T-helper 2 cell (primary cell): ENCODE data around the gene TMEM101.
"Not testable (repeated sequence)": the region's sequence is repeated elsewhere in the genome, so short reads cannot be mapped to it uniquely, and the experiment has no call there.

ENCODE experiments used
- DNase-seq, 5 experiments: peaks; one replicate each; pipeline versions ENCODE4 v3.0.0 to v3.0.0-alpha.2; 2012 to 2022

TMEM101 gene

DNA sequence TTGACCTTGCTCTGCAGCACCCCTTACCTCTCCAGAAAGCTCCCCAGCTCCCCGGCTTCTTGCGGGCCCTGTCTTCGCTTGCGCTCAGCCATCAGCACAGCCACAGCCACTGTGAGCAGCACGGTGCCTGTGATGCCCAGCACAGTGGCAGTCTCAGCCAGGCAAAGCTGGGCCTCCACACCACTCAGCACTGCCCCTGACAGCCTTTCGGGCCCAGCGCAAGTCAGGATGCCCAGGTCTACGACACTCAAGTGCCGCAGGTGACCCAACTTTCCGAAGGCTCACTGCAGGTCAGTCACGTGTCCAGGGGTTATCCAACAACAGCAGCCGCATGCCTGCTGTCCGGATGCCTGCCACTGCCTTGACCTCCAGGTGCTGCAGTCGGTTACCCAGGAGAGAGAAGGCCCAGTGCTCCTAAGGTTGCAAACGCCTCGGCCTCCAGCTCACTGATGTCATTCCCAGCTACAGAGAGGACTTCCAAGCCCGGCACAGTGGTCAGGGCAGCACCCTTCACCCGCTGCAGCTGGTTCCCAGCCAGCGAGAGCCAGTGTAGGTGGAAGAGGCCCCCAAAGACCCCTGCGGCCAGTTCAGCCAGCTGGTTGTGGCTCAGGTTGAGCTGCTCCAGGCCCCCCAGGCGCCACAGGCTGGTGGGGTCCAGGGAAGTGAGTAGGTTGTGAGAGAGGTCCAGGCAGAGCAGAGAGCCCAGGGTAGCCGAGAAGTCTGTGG lies 8.9 kb upstream of the TMEM101 start:
- DNase-seq, result no peak

DNA sequence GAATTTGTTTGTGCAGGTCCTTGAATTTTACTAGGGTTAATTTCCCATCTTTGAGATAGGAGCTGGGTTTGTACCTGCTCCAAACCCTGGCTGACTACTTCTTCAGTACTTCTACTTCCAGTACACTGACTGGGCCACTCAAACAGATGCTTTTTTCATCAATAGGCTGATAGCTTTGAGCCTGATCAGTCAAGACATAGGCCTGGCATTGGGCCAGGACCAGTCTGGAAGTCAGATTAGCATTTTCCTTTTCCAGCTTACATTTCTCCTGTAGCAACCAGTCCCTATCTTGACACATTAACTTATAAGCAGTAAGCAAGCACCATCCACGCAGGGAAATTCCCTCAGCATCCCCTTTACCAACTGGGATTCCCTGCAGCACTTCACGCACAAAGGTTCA lies 7.5 kb upstream of the TMEM101 start:
- DNase-seq, result no peak

DNA sequence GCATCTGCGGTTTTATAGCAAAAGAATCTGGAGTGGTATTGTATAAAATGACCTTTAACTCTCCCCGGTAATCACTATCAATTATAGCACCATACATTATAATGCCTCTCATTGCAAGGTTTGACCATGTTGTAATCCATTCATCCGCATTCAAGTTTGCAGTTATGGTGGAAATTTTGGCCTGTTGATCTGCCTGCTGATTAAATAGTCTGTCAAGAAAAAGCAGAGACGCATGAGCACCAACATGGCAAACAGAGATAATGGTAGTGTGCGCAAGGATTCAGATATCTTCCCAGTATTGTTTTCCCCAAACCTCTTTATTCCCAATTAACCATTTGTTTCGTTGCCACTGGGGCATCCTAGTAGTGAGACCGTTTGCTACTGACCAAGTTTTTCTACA lies 6.5 kb upstream of the TMEM101 start:
- not testable (repeated sequence) for DNase-seq

DNA sequence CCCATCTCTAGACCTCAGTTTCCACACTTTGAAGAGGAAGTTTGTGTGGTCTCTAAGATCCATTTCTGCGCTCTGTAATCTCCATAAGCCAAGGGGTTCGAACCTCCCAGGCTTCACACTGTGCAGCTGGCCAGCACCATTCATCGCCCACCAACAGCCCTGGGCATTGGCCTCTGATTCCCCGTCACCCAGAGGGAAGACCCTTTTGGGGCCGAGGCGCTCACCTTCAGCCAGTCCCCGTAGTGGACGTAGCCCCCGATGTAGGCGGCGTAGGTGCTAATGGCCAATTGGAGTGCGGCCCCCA lies 678 bp downstream of the TMEM101 start:
- no peak for DNase-seq

DNA sequence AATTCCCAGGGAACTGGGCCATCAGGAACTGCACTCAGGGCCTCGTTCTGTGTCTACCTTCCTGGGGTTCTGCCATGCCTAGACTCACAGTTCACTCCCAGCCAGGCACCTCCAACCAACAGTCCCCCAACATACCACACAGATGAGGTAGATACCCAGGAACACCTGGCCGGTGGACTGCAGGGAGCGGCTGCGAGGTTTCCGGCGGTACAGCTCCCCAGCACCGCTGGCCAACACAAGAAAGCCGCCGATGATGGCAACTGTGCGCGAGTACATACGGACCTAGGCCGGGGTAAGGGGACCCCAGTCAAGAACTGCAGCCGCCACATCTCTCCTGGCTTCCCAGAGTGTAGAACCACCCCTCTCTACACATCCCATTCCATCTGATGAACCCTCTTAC lies 1.9 kb downstream of the TMEM101 start:
- no peak for DNase-seq

DNA sequence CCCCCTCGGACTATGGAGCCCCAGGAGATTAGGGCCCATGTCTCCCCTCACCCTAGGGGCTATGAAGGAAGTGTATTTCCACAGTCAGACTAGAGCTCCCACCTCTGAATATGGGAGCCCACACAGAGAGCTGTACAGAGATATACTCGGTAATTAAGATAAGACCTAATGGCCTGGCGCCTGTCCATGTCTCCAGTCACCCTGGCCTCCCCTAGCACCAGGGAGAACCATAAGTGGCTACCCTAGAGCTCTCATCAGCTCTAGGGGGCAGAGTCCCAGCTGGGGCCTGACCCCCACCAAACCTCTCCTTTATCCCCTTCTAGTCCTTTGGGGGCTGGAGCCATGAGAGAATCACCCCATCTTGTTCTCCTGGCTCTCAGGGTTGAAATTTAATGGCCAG lies 2.4 kb downstream of the TMEM101 start:
- DNase-seq, result no peak

DNA sequence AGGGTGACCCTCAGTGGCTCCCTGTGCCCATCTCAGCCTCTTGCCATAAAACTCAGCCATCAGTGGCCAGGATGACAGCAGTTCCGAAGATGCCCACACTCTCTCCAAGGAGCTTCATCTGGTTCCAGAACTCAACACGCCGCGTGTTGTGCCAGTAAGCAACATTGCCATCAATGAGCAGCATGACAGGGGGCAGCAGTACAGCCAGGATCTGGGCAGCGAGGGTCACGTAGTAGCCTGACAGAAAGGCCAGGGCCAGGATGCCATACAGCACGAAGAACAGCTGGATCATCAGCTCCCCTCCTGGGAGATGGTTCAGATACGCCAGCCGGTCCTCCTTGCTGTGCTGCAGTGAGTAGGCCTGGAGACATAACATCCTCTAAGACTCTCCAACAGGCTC lies 2.9 kb downstream of the TMEM101 start:
- no peak for DNase-seq

DNA sequence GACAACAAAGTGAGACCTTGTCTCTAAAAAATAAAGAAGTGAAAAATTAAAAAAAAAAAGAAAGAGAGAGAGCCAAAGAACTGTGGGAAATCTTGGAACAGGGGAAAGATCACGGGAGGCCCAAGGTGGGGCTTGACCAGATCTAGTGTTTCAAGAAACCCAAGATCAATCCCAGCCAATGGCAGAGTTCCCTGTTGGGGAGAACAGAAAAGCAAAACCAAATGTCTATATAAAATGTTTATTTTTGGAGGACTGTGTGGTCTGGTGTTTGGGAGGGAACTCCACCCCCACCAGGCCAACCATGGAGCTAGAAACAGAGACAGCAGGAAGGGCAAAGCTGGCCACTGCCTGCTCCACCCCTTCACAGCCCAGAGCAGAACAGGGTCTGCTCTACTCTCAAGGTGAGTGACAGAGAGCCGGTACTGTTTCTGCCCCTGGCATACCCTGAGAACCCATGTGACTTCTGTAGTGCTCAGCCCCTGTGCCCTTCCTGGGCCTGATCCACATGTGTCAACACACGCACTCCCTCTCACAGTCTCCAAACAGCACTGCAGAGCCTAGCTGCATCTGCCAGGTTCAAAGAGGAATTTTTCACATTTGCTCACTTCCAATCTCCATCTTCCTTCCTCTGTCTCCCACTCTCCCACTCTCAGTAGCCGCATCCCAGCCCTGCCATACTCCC lies 3.7 kb downstream of the TMEM101 start:
- DNase-seq, result no peak

DNA sequence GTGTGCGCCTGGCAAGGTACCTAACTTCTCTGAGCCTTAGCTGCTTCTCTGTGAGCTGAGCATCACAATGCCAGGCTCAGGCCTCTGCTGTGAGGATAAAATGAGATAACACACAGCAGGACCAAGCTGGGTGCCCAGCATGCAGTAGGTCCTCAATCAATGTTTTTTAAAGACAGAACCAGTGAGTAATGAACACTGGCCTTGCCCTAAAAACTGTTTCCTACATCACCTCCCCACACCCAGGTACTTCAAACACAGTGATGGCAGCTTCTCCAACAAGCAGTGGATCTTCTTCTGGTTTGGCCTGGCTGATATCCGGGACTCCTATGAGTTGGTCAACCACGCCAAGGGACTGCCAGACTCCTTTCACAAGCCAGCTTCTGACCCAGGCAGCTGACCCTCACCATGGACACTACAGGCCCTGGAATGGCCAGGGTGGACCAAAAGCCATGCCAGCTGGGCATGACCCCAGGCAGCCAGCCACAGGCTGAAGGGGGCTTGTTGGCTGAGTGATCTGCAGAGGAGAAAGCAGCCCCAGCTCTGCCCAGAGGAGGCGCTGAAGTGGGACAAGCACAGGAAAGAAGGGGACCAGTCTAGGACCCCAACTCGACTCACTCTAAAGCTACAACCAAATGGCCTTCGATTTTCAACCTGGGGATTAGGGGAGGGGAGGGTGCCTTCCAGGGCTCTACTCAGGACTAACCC lies 6.4 kb downstream of the TMEM101 start:
- peak in 1 of 5 experiments; percentile 11 for DNase-seq

DNA sequence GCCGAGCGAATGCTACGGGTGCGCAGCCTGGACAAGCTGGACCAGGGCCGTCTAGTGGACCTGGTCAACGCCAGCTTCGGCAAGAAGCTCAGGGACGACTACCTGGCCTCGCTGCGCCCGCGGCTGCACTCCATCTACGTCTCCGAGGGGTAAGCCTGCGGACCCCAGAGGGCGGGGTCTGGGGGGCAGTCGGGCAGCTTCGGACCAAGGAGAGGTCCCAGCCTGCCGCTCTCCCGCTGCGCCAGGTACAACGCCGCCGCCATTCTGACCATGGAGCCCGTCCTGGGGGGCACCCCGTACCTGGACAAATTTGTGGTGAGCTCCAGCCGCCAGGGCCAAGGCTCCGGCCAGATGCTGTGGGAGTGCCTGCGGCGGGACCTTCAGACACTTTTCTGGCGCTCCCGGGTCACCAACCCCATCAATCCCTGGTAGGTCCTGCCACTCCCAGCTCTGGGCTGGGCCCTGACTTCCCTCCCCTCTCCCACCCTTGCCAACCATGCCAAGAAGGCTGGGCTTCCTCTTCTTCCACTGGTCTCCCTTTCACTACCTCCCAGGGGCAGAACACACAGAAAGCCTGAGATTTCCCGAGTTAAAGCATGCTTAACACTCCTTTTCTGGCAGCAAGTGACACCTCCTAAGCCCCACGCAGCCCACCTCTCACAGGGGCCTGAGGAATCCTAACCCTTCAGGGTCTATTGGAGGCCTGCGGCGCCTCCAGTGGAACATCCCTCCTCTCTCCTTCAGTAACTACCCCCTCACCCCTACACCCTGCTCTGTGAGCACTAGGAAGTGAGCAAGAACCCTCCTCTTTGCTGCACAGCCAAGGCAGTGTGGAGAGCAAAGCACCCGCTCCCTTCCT lies 7.2 kb downstream of the TMEM101 start:
- DNase-seq, result peak in 1 of 5 experiments; percentile 39

DNA sequence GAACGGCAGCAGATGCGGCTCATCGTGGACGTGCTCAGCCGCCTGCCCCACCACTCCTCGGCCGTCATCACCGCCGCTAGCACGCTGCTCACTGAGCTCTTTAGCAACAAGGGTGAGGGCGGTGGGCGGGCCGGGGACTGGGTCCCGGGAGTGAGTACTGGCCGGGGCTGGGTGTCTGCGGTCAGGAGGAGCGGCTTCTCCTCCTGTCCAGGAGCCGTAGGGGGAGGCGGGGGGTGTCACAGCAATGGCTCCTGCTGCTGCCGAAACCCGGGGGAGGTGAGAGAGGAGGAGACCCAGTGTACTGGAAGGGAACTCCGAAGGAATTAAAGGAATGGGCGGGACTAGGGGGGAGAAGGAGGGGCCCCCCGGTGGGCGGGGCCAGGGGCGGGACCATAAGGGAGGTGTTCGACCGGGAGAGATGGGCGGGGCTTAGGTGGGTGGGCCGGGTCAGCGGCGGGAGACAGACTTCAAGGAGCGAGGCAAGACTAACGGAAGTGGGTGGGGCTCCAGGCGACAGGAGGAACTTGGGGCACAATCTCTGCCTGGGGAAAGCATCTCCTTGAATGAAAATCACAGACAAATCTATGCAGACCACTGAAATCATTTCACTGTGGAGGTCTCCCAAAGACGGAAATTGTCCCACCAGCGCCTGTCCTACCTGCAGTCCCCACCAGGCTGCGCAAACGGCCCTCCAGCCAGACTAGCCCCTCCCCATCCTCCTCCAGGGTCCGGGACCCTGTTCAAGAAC lies 8.0 kb downstream of the TMEM101 start:
- DNase-seq, result peak; percentile 86 to 99 (median 98)

DNA sequence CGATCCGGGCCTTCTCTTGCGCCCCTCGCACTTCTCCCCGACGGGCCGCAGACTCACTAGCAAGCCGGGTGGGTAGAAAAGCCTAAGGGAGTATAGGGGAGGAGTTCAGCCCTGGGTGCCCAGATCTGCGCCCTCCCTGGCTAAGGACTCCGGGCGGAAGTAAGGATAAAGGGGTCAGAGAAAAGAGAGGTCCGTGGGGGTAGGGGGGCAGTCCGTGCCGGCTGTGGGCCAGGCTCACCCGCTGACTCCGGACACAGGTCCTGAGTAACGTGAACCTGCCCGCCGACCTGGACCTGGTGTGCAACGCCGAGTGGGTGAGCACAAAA lies 8.5 kb downstream of the TMEM101 start:
- DNase-seq, result peak in 1 of 5 experiments; percentile 29

DNA sequence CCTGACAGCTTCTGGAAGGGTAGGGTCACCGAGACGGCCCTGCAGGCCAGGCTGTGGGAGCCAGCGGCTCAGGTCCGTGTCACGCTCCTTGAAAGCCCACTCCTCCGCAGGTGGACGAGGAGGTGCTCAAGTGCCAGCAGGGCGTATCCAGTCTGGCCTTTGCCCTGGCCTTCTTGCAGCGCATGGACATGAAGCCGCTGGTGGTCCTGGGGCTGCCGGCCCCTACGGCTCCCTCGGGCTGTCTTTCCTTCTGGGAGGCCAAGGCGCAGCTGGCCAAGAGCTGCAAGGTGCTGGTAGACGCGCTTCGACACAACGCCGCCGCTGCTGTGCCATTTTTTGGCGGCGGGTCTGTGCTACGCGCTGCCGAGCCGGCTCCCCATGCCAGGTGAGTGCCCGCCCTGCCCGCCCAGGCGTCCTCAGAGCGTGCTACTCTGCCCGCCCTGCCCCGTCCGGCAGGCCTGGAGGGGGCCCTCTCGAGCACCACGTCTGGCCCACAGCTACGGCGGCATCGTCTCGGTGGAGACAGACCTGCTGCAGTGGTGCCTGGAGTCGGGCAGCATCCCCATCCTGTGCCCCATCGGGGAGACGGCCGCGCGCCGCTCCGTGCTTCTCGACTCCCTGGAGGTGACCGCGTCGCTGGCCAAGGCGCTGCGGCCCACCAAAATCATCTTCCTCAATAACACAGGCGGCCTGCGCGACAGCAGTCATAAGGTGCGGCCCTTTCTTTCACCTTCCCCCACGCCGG lies 9.1 kb downstream of the TMEM101 start:
- peak in 3 of 5 experiments; percentile 22 to 57 (median 29) for DNase-seq

DNA sequence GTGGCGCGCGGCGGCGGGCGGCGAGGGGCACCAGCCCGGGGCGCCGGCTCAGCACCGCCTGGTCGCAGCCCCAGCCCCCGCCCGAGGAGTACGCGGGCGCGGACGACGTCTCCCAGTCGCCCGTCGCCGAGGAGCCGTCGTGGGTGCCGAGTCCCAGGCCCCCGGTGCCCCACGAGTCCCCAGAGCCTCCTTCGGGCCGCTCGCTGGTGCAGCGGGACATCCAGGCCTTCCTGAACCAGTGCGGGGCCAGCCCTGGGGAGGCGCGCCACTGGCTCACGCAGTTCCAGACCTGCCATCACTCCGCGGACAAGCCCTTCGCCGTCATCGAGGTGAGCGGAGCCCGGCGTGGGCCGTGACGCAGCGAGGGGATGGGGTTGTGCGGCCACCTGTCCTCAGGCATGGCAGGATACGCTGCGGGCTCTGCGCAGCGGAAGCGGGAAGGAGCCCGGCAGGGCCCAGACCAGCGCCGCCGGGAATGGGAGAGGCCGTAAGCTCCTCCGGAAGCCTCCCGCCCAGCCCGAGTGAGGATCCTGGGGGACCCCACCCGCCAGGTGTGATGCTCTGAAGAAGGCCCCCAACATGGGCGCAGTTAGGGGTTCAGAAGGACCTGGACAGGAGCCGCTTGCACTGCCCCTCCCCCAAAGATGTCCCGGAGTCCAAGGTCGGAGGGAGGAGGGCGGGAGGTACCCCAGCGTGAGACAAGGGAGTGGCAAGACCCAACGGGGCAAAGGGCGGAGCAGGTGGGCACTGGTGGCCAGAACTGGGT lies 9.8 kb downstream of the TMEM101 start:
- no peak for DNase-seq

DNA sequence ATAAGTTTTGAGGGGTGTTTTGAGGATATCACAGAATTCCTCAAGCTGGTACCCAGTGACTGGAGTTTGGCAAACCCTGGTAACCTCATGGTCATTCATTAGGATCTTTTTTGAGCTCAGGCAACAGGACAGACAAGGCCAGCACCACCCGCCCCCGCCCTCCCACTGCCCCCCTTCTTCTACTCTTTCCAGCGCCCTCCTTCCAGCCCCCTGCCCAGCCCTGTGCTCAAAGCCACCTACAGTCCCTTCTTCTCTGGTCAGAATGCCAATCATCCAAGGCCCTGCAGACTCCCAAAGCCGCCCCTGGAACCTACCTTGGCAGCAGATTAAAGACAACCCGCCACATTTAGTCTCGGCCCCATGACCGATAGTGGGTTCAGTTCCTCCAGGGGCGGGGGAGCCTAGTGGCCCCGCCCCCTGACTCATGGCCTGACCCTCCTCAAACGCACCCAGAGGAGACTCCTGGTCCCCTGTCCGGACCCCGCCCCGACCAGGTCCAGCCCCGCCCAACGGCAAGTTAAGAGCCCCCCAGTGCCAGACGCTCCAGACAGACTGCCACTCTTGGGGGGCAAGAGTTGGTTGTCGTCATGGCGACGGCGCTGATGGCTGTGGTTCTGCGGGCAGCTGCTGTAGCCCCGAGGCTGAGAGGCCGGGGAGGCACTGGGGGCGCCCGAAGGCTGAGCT lies 10.5 kb downstream of the TMEM101 start, which contains the start of gene NAGS:
TSS of gene NAGS (plus strand) at position 546 of the 684 bp plus-strand sequence. CDS start at position 588, 42 bp downstream.
- DNase-seq, result peak in 1 of 5 experiments; percentile 35

DNA sequence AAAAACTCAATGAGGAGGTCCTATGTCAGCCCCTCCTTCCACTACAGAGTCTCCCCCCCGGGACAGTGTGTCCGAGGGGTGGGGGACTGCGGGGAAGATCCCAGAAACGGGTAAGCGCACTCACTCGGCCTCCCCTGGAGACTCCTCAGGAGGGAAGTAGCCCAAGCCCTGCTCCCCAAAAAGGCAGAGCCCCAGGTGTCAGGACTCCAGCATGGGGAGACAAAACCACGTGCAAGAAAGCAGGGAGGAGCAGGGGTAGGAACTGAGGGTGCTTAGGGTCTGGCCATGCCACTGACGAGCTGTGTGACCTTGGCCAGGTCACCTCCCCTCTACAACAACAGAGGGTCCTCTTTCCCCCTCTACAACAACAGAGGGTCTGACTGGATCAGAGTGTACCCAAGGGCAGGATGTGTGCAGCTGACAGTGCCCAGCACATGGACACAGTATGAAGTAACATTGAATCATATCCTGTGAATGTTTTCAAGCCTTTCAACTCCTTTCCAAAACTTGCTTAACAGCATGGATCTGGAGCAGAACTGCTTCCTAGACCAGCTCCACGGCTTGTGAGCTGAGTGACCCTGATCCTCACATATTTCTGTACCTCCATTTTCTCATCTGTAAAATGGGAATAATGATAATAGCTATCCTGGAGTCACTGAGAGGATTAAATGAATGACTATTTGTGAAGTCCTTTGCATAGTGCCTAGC lies 12.5 kb downstream of the TMEM101 start:
- DNase-seq, result no peak

DNA sequence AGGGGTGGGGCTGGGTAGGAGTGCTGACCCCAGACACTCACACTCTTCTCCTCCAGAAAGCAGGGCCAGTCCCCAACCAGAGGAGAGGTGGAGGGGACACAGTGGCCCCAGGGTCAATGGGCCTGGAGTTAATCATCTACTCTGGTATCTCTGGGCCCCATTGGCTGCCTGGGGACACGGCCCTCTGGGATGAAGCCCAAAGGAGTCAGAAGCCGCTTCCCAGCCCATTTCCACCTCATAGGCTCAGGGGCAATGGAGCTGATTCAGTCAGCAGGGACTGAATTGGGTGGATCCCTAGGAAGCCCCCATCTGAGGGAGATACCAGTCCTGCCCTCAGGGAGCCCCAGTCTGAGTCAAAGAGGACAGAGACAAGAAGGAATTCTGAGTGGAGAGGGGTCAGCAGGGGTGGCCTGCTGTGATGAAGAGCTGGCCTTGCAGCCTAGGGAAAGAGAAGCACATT lies 13.3 kb downstream of the TMEM101 start:
- no peak for DNase-seq

DNA sequence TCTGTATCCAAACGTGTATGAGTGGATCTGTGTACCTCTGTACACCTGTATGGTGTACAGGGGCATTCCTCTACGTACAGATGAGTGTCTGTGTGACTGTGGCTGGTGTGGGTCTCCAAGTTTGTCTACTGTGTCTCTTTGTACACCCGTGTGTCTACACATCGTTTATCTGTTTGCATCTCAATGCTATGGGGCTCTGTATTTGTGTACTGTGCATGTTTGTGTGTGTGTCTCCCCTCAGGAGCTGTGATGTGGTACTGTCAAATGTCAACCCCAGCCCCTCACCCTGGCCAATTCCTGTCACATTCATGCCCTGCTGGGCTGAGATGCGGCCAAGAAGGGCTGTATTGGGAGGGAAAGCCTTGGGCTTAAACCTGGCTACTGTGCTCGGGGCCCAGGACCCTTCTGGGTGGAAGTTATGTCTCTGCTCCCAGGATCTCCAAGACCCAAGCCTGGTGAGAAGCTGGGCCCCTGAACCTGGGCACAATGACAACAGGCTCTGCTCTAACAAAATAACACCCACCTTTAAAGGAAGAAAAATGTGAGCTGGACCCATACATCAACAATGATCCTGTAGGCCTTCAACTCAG lies 13.8 kb downstream of the TMEM101 start:
- no peak for DNase-seq
